Measurements from ENCODE around the gene POLH.
A peak's percentile ranks its signal among the peaks of the same experiment; 100 is the strongest.
"Not testable (repeated sequence)": the region's sequence is repeated elsewhere in the genome, so short reads cannot be mapped to it uniquely, and the experiment has no call there.

Gene POLH

DNA sequence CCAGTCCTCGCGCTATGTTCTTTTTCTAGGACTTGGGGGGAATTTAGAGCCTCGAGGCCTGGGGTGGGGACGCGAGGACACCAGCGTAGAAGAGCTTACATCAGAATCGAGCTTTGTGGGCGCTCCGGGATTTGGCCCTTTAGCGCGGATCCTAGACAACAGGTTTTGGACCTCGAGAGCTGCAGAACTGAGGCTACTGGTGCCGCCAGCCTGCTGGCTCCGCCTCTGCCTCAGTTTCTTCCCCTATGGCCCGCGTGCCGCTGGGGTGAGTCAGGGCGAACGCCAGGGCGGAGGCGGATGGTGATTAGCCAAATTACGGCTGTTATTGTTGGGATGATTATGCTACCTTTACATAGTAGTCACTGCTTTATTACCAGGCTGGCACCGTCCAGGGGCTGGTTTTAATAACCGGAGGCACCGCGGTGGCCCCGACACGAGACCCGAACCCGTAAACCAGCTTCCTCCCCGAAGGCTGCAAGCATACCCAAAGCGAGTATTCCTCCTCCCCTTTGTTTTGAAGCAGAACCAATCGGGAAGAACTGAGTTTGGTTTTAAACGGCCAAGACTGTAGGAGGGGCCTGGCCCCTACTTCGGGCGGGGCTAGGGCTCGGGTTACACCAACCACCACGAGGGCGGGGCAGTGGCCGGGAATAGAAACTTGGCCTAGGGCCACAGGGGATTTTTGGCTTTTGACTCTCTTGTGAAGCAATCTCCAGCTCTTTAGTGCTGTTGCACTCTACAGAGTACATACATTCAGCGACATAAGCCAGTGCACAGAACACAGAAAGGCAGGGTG, 53.7 kb downstream of the POLH start:
- H3K4me3 ChIP-seq (ENCODE audit: control insufficient read depth, low read depth, low read length) = peak overlapping the region; percentile 96
- peak; percentile 98 for DNase-seq (ENCODE audit: low read depth)
- TF ChIP-seq, protein P1, sequence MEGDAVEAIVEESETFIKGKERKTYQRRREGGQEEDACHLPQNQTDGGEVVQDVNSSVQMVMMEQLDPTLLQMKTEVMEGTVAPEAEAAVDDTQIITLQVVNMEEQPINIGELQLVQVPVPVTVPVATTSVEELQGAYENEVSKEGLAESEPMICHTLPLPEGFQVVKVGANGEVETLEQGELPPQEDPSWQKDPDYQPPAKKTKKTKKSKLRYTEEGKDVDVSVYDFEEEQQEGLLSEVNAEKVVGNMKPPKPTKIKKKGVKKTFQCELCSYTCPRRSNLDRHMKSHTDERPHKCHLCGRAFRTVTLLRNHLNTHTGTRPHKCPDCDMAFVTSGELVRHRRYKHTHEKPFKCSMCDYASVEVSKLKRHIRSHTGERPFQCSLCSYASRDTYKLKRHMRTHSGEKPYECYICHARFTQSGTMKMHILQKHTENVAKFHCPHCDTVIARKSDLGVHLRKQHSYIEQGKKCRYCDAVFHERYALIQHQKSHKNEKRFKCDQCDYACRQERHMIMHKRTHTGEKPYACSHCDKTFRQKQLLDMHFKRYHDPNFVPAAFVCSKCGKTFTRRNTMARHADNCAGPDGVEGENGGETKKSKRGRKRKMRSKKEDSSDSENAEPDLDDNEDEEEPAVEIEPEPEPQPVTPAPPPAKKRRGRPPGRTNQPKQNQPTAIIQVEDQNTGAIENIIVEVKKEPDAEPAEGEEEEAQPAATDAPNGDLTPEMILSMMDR (conservative IDR thresholded peaks at IDR 0.05; ENCODE audit: control insufficient read depth, insufficient read depth, low read depth, low read length) = no peak

DNA sequence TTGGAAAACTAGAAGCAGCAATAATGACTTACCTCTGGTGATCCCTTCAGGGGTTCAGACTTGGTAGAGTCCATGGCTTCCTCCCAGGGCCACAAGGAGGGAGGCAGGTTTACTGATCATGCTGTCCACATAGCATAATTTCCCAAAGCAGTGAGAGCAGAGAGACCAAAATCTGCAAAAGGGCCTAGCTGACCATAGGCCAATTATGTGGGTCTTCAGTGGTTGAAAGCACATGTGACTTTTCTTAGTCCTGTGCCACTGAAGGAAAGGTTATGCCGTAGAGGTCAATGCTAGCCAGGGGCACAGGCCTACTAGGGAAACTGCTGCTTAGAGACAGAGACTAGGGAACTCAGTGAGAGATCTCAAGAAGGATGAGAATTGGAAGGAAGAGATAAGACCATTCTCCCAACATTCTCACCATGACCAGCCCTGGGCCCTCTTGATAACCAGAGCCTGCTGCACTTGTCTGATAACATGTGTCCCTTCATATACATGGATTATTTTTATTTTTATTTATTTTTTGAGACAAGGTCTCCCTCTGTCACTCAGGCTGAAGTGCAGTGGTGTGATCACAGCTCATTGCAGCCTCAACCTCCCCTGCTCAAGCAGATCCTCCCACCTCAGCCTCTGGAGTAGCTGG, 55.1 kb downstream of the POLH start:
- H3K4me3 ChIP-seq (ENCODE audit: control insufficient read depth, low read depth, low read length) = no peak overlapping the region
- DNase-seq (ENCODE audit: low read depth) = no peak
- TF ChIP-seq, protein P1 (conservative IDR thresholded peaks at IDR 0.05; ENCODE audit: control insufficient read depth, insufficient read depth, low read depth, low read length) = no peak

DNA sequence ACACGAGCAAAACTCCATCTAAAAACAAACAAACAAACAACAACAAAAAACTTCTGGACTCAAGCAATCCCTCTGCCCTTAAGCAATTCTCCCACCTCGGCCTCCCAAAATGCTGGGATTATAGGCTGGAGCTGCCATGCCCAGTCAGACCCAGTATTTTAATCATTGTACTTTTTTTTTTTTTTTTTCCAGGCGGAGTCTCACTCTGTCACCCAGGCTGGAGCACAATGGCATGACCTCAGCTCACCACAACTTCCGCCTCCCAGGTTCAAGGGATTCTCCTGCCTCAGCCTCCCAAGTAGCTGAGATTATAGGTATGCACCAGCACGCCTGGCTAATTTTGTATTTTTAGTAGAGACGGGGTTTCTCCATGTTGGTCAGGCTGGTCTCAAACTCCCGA, 57.0 kb downstream of the POLH start:
- H3K4me3 ChIP-seq (ENCODE audit: control insufficient read depth, low read depth, low read length); DNase-seq (ENCODE audit: low read depth): not testable (repeated sequence)

DNA sequence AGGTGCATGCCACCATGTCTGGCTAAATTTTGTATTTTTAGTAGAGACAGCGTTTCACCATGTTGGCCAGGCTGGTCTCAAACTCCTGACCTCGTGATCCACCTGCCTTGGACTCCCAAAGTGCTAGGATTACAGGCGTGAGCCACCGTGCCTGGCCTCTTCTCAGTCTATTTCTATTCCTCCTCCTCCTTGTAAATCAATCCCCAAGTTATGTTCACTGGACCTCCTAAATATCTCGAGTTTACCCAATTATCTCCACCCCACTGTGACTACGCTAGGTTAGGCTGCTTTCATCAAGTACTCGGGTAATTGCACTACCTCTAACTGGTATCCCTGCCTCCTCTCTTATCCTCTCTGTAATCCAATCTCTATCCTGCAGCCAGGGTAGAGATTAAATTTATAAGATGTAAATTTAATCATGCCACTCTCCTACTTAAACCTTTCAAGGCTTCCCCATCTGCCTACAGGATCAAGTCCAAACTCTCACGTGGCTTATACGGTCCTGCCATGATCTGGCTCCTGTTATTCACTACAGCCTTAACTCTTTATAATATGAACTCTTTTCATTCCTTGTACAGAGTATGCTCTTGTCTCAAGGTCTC, 58.8 kb downstream of the POLH start:
- no peak overlapping the region for H3K4me3 ChIP-seq (ENCODE audit: control insufficient read depth, low read depth, low read length)
- no peak for DNase-seq (ENCODE audit: low read depth)
- TF ChIP-seq, protein P1 (conservative IDR thresholded peaks at IDR 0.05; ENCODE audit: control insufficient read depth, insufficient read depth, low read depth, low read length) = no peak

DNA sequence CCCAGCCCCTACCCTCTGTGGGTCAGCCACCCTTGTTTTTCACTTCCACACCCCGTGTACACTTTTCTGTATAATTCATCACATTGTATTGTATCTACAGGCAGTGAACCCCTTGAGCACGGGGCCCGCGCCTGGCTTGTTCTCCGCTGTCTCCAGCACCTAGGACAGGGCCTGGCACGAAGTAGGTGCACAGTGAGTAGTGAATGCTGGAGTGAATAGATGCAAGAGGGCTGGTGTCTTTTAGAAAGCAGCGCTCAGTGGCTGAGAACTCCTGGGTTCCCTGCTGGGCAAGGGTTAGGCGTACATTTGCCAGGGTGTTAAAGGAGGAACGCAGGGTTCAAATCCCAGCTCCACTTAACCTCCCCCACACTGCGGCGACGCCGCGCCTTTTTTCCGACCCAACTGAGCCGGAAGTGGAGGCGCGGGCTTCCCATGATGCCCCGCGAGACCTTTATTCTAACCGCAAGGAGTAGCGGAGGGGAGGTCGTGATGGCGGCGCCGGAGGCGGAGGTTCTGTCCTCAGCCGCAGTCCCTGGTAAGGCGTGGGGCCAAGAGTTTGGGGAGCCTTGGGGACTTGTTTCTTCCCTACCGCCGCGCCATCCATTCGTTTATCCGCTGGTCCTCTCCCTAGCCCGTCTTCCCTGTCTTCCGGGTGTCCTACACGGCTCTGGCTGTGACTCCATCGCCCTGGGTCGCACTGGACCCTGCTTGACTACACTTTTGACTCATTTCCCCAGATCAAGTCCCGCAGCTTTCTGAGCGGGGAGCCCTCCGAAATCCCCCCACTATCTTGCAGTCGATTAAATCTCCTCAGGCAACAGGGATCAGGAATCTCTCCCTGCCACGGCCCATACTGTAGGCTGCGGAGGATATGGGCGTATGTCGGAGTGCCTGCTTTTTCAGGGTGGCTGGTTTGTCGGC, 59.7 kb downstream of the POLH start, which contains the start of gene MAD2L1BP:
Gene MAD2L1BP (plus strand): TSS at position 454 of the 921 bp plus-strand sequence. CDS start 36 bp downstream, at position 490.
- TF ChIP-seq, protein P1 (conservative IDR thresholded peaks at IDR 0.05; ENCODE audit: control insufficient read depth, insufficient read depth, low read depth, low read length) = no peak
- peak; percentile 55 for DNase-seq (ENCODE audit: low read depth)
- peak within 1 kb of the TSS; percentile 96 for H3K4me3 ChIP-seq (ENCODE audit: control insufficient read depth, low read depth, low read length)

DNA sequence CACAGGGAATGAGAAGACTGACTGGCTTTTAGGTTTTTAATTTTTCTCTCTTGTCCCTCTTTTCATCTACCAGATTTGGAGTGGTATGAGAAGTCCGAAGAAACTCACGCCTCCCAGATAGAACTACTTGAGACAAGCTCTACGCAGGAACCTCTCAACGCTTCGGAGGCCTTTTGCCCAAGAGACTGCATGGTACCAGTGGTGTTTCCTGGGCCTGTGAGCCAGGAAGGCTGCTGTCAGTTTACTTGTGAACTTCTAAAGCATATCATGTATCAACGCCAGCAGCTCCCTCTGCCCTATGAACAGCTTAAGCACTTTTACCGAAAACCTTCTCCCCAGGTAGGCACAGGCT, 60.3 kb downstream of the POLH start:
- DNase-seq (ENCODE audit: low read depth) = peak; percentile 12
- TF ChIP-seq, protein P1 (conservative IDR thresholded peaks at IDR 0.05; ENCODE audit: control insufficient read depth, insufficient read depth, low read depth, low read length) = no peak
- peak overlapping the region; percentile 96 for H3K4me3 ChIP-seq (ENCODE audit: control insufficient read depth, low read depth, low read length)

Measured in fibroblast of mammary gland (primary cell).